Thyroid gland (tissue), 4 donors: Measurements from ENCODE around the gene PPP3CB. TPM values are rescaled to one million over a fixed set of nuclear protein-coding genes. Genes with fewer than 3 reads are reported as not detected.

Experiments
- DNase-seq, 2 donors: peaks; one replicate each; pipeline ENCODE4 v3.0.0-alpha.2; 2019
- H3K27ac ChIP-seq, 3 donors: fragments of 200-600 bp; sonication (generic); 1 replicate in 2 of 3; 2 replicates in 1 of 3; pipeline ENCODE4 v1.5.1; 2016 to 2019; ENCODE audit warnings: mild to moderate bottlenecking in 1 of 3, moderate library complexity in 1 of 3
- H3K27me3 ChIP-seq: fragments of 200-600 bp; sonication (generic); one replicate; pipeline ENCODE4 v1.5.1; 2019
- H3K36me3 ChIP-seq, 2 donors: fragments of 200-600 bp; sonication (generic); one replicate each; pipeline ENCODE4 v1.5.1; 2016 to 2019
- H3K4me1 ChIP-seq, 2 donors: fragments of 200-600 bp; sonication (generic); one replicate each; pipeline ENCODE4 v1.5.1; 2017 to 2019
- H3K4me3 ChIP-seq, 3 donors: fragments of 200-600 bp; sonication (generic); replicated peaks in 1 of 3; 1 replicate in 2 of 3; 2 replicates in 1 of 3; pipeline ENCODE4 v1.5.1; 2016; ENCODE audit warnings: mild to moderate bottlenecking in 1 of 3
- H3K9me3 ChIP-seq: fragments of 200-600 bp; sonication (generic); one replicate; pipeline ENCODE4 v1.5.1; 2017
- CTCF ChIP-seq, 6 experiments: fragments of 200-600 bp in 3 of 6; fragments of 450-650 bp in 3 of 6; sonication (generic) in 3 of 6; IDR thresholded peaks; one replicate each; pipeline ENCODE4 v1.5.1; 2016 to 2019; ENCODE audit warnings: antibody characterized with exemption in 6 of 6, mild to moderate bottlenecking in 2 of 6, inconsistent platforms in 1 of 6, moderate library complexity in 1 of 6
- POLR2A ChIP-seq, 2 donors: fragments of 450-650 bp; IDR thresholded peaks; one replicate each; pipeline ENCODE4 v1.6.1; 2017; ENCODE audit warnings: antibody characterized with exemption in 2 of 2, mild to moderate bottlenecking in 2 of 2, moderate library complexity in 1 of 2
- WGBS, 2 donors: methylation state at CpG; one replicate each; pipeline ENCODE4 v1.1.5; 2017; 5-methylcytosine and 5-hydroxymethylcytosine counted together
- intact Hi-C: fragments of 100-400 bp; cut with DNase I; formaldehyde crosslinking; loops from one replicate; pipeline ENCODE4 v1.15.1; 2023
- total RNA-seq, 4 donors: library from RNA; depleted of rRNA; stranded (reverse); fragments of >200 nt; gene quantifications; one replicate each; pipeline ENCODE4 v1.2.3, GENCODE V29; 2016

The PPP3CB gene
- total RNA-seq, 4 donors from 2014 or later = 36.4 to 45.2 (median 41.1) TPM

- no peak for DNase-seq
- intact Hi-C loops = no loop called here
- WGBS, 2 donors = 78% methylated on average over 5 of the region's 5 CpGs
- Histone ChIP-seq H3K27me3 (no peaks in the 10 kb centered on the region), H3K27ac (no peak overlapping the region), H3K36me3 (no peaks in the 10 kb centered on the region), H3K9me3 (no peaks in the 10 kb centered on the region), H3K4me1 (peaks cover under 1 to 9% of the 10 kb centered on the region in 2 donors), H3K4me3 (no peak overlapping the region)
- TF ChIP-seq POLR2A (IDR thresholded peaks at IDR 0.05) (no peak), CTCF (IDR thresholded peaks at IDR 0.05) (no peak)
These were observed 89.0 kb downstream of the PPP3CB start for GRCh38 chr10:73406846-73407245.

DNA sequence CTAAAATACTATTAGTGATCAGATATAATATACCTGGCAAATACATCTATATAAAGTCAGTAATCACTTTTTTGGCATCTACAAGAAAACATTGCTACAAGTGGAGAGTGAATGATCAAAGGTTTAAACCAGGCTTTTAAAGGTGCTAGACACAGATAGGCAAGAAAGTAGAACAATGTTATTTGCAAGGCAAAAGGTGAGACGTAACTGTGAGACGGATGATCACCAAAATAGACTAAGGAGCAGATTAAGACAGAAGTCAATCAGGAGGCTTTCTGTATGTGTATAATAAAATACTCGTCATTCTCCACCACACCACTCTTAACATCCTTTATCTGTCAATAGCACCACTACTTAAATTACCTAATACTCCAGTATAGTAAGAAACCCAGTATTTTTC, 90.3 kb downstream of the PPP3CB start:
- no peaks in the 10 kb centered on the region for H3K9me3 ChIP-seq
- H3K27me3 ChIP-seq = no peaks in the 10 kb centered on the region
- H3K36me3 ChIP-seq = no peaks in the 10 kb centered on the region
- 96 to 98% methylated on average over 3 of the region's 3 CpGs for WGBS, 2 donors
- no peak overlapping the region for H3K27ac ChIP-seq
- H3K4me1 ChIP-seq = peaks cover 0 to 3% of the 10 kb centered on the region in 2 donors
- H3K4me3 ChIP-seq = no peak overlapping the region
- TF ChIP-seq POLR2A (IDR thresholded peaks at IDR 0.05) (no peak), CTCF (IDR thresholded peaks at IDR 0.05) (no peak)
- intact Hi-C loops = no loop called here
- no peak for DNase-seq

GRCh38 chr10:73404690-73405089, 91.1 kb downstream of the PPP3CB start:
- no peak for DNase-seq
- H3K27ac ChIP-seq = no peak overlapping the region
- no peak overlapping the region for H3K4me3 ChIP-seq
- no peaks in the 10 kb centered on the region for H3K36me3 ChIP-seq
- TF ChIP-seq CTCF (IDR thresholded peaks at IDR 0.05) (no peak), POLR2A (IDR thresholded peaks at IDR 0.05) (no peak)
- WGBS, 2 donors = 96% methylated on average over 9 of the region's 9 CpGs
- no peaks in the 10 kb centered on the region for H3K27me3 ChIP-seq
- H3K9me3 ChIP-seq = no peaks in the 10 kb centered on the region
- peaks cover 0 to 3% of the 10 kb centered on the region in 2 donors for H3K4me1 ChIP-seq
- intact Hi-C loops = no loop called here

GRCh38 chr10:73401636-73402035, 94.2 kb downstream of the PPP3CB start:
- H3K4me1 ChIP-seq = no peaks in the 10 kb centered on the region
- no peak overlapping the region for H3K4me3 ChIP-seq
- peaks cover 12 to 15% of the 10 kb centered on the region in 2 donors for H3K36me3 ChIP-seq
- 95 to 98% methylated on average over 6 of the region's 6 CpGs for WGBS, 2 donors
- no peak overlapping the region for H3K27ac ChIP-seq
- intact Hi-C loops = no loop called here
- no peak for TF ChIP-seq POLR2A (IDR thresholded peaks at IDR 0.05)
- TF ChIP-seq CTCF (IDR thresholded peaks at IDR 0.05) = no peak
- no peaks in the 10 kb centered on the region for H3K9me3 ChIP-seq
- no peaks in the 10 kb centered on the region for H3K27me3 ChIP-seq
- DNase-seq = no peak

DNA sequence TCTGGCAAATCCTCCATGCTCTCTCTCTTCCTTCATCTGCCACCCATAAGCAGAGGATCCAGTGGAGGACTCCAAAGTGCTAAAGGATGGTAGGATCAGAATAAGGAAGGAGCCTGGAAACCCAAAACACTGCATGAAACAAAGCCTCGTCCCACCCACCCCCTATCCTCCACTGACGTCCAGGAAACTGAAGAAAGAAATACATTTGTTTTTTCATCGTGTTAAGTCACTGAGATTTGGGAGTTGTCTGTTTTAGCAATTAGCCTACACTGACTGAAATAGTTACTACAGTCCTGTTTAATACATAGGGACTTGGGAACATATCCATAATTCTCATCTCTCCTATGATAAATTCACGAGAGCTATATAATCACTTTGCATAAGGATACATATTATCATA, 96.8 kb downstream of the PPP3CB start:
- Histone ChIP-seq H3K27me3 (no peaks in the 10 kb centered on the region), H3K36me3 (peaks cover 23 to 32% of the 10 kb centered on the region in 2 donors), H3K27ac (no peak overlapping the region), H3K4me3 (no peak overlapping the region), H3K9me3 (no peaks in the 10 kb centered on the region), H3K4me1 (no peaks in the 10 kb centered on the region)
- TF ChIP-seq POLR2A (IDR thresholded peaks at IDR 0.05) (no peak), CTCF (IDR thresholded peaks at IDR 0.05) (no peak)
- WGBS, 2 donors = 83 to 88% methylated on average over 4 of the region's 4 CpGs
- intact Hi-C loops = no loop called here
- no peak for DNase-seq
